Left ventricle myocardium inferior (tissue), 1 donor: Measurements from ENCODE around the gene ECI1. TPM values are rescaled to one million over a fixed set of nuclear protein-coding genes. Genes with fewer than 3 reads are reported as not detected.

Experiments
- DNase-seq: peaks from one replicate; pipeline ENCODE4 v3.0.0-alpha.2; 2020
- H3K27ac ChIP-seq: fragments of 200-600 bp; replicated peaks from 2 replicates; pipeline ENCODE4 v1.8.0; 2021
- H3K27me3 ChIP-seq: fragments of 200-600 bp; 2 replicates; pipeline ENCODE4 v1.8.0; 2021; ENCODE audit warnings: low read depth
- H3K36me3 ChIP-seq: fragments of 200-600 bp; 2 replicates; pipeline ENCODE4 v1.8.0; 2021
- H3K4me1 ChIP-seq: fragments of 200-600 bp; 2 replicates; pipeline ENCODE4 v1.8.0; 2021
- H3K4me3 ChIP-seq: fragments of 200-600 bp; 2 replicates; pipeline ENCODE4 v1.8.0; 2021; ENCODE audit warnings: mild to moderate bottlenecking, moderate library complexity
- H3K9me3 ChIP-seq: fragments of 200-600 bp; replicated peaks from 2 replicates; pipeline ENCODE4 v1.8.0; 2021
- CTCF ChIP-seq: fragments of 200-600 bp; IDR thresholded peaks from 2 replicates; pipeline ENCODE4 v1.8.0; 2021; ENCODE audit warnings: antibody characterized with exemption, mild to moderate bottlenecking, borderline replicate concordance
- intact Hi-C: fragments of 100-400 bp; cut with micrococcal nuclease; formaldehyde crosslinking; loops from one replicate; pipeline ENCODE4 v1.11.0; 2022
- total RNA-seq: library from RNA; stranded (reverse); fragmentation: NEBNext Ultra II Directional; extraction: Animal tissue kit (Norgen Biotek cat#: 25700); gene quantifications from one replicate; pipeline ENCODE4 v1.2.1, GENCODE V29; 2021
- donor health status: DM: no; HTN: yes; CAD: no; lungs with severe emphysema.

Gene ECI1
- total RNA-seq, 1 donor from 2014 or later = 165 TPM

DNA sequence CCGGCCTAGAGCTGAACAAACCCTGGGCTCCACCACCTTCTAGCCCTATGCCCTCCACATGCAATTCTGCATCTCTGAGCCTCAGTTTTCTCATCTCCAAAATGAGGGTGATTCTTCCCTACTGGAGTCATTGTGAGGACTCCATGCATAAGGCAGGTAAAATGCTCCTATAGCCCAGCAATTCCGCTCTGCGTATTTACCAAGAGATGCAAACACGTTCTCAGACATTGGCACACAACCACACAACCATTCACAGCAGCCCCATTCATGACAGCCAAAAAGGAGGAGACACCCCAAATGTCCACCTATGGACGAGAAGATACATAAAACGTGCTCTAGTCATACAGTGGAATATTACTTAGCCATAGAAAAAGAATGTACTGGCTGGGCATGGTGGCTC is 51.1 kb downstream of the ECI1 start:
- Histone ChIP-seq H3K9me3 (no peaks in the 10 kb centered on the region), H3K27me3 (peaks cover 42% of the 10 kb centered on the region), H3K4me3 (no peak overlapping the region), H3K4me1 (peaks cover 18% of the 10 kb centered on the region), H3K27ac (no peak overlapping the region), H3K36me3 (no peaks in the 10 kb centered on the region)
- no peak for TF ChIP-seq CTCF
- no peak for DNase-seq
- intact Hi-C loops = no loop called here

GRCh38 chr16:2199621-2200139 is 51.7 kb downstream of the ECI1 start:
- no peaks in the 10 kb centered on the region for H3K36me3 ChIP-seq
- H3K27me3 ChIP-seq = peaks cover 48% of the 10 kb centered on the region
- no peak for DNase-seq
- peaks cover 15% of the 10 kb centered on the region for H3K4me1 ChIP-seq
- intact Hi-C loops = no loop called here
- H3K27ac ChIP-seq = no peak overlapping the region
- no peak for TF ChIP-seq CTCF
- H3K4me3 ChIP-seq = no peak overlapping the region
- no peaks in the 10 kb centered on the region for H3K9me3 ChIP-seq

- Histone ChIP-seq H3K27me3 (peaks cover 54% of the 10 kb centered on the region), H3K4me3 (no peak overlapping the region), H3K9me3 (no peaks in the 10 kb centered on the region), H3K4me1 (peaks cover 12% of the 10 kb centered on the region), H3K36me3 (no peaks in the 10 kb centered on the region), H3K27ac (no peak overlapping the region)
- intact Hi-C loops = no loop called here
- DNase-seq = no peak
- no peak for TF ChIP-seq CTCF
Measured at GRCh38 chr16:2199095-2199494, 52.3 kb downstream of the ECI1 start.

- no peak overlapping the region for H3K4me3 ChIP-seq
- DNase-seq = no peak
Measured at GRCh38 chr16:2198283-2198682, 53.1 kb downstream of the ECI1 start.

GRCh38 chr16:2197765-2198164 is 53.6 kb downstream of the ECI1 start:
- Histone ChIP-seq H3K9me3 (no peaks in the 10 kb centered on the region), H3K4me3 (no peak overlapping the region), H3K36me3 (no peaks in the 10 kb centered on the region), H3K27ac (no peak overlapping the region), H3K27me3 (peaks cover 62% of the 10 kb centered on the region), H3K4me1 (peaks cover 12% of the 10 kb centered on the region)
- DNase-seq = no peak
- no peak for TF ChIP-seq CTCF
- intact Hi-C loops = no loop called here

More at GRCh38 chr16:2198283-2198682, 53.1 kb downstream of the ECI1 start:
- intact Hi-C loops = no loop called here
- H3K4me1 ChIP-seq = peaks cover 12% of the 10 kb centered on the region
- no peak overlapping the region for H3K27ac ChIP-seq
- H3K36me3 ChIP-seq = no peaks in the 10 kb centered on the region
- no peak for TF ChIP-seq CTCF
- no peaks in the 10 kb centered on the region for H3K9me3 ChIP-seq
- H3K27me3 ChIP-seq = peaks cover 62% of the 10 kb centered on the region
